ENCODE data around the gene ISLR. TPM values are rescaled to one million over a fixed set of nuclear protein-coding genes. Genes with fewer than 3 reads are reported as not detected.

ISLR gene
- polyA plus RNA-seq, 1 donor, result 24.8 TPM

GRCh38 chr15:74179101-74179841, 5.8 kb downstream of the ISLR start:
- no peaks in the 10 kb centered on the region for H3K9me3 ChIP-seq (ENCODE audit: control insufficient read depth, low read depth, low read length)
- no CpG with 5 or more reads among the region's 13 CpGs for WGBS (ENCODE audit: insufficient coverage, low lambda C conversion rate)
- H3K27ac ChIP-seq (ENCODE audit: low read length), result no peak overlapping the region
- H3K36me3 ChIP-seq (ENCODE audit: control insufficient read depth, insufficient read depth, low read length), result peaks cover 3% of the 10 kb centered on the region
- no peak for DNase-seq
- no peak overlapping the region for H3K4me3 ChIP-seq (ENCODE audit: low read length)
- no peaks in the 10 kb centered on the region for H3K4me1 ChIP-seq (ENCODE audit: control insufficient read depth, insufficient read depth, low read length)
- no peaks in the 10 kb centered on the region for H3K27me3 ChIP-seq (ENCODE audit: control insufficient read depth, insufficient read depth, low read length)

- peaks cover 3% of the 10 kb centered on the region for H3K36me3 ChIP-seq (ENCODE audit: control insufficient read depth, insufficient read depth, low read length)
- H3K4me3 ChIP-seq (ENCODE audit: low read length), result no peak overlapping the region
- no peaks in the 10 kb centered on the region for H3K27me3 ChIP-seq (ENCODE audit: control insufficient read depth, insufficient read depth, low read length)
- no peaks in the 10 kb centered on the region for H3K9me3 ChIP-seq (ENCODE audit: control insufficient read depth, low read depth, low read length)
- H3K4me1 ChIP-seq (ENCODE audit: control insufficient read depth, insufficient read depth, low read length), result no peaks in the 10 kb centered on the region
- no CpG with 5 or more reads among the region's 17 CpGs for WGBS (ENCODE audit: insufficient coverage, low lambda C conversion rate)
- no peak overlapping the region for H3K27ac ChIP-seq (ENCODE audit: low read length)
- no peak for DNase-seq
These were observed 6.7 kb downstream of the ISLR start for GRCh38 chr15:74179983-74180880.

GRCh38 chr15:74180881-74181602, 7.5 kb downstream of the ISLR start:
- no peak for DNase-seq
- no peak overlapping the region for H3K27ac ChIP-seq (ENCODE audit: low read length)
- H3K27me3 ChIP-seq (ENCODE audit: control insufficient read depth, insufficient read depth, low read length), result no peaks in the 10 kb centered on the region
- no peak overlapping the region for H3K4me3 ChIP-seq (ENCODE audit: low read length)
- WGBS (ENCODE audit: insufficient coverage, low lambda C conversion rate), result no CpG with 5 or more reads among the region's 21 CpGs
- H3K9me3 ChIP-seq (ENCODE audit: control insufficient read depth, low read depth, low read length), result no peaks in the 10 kb centered on the region
- no peaks in the 10 kb centered on the region for H3K36me3 ChIP-seq (ENCODE audit: control insufficient read depth, insufficient read depth, low read length)
- no peaks in the 10 kb centered on the region for H3K4me1 ChIP-seq (ENCODE audit: control insufficient read depth, insufficient read depth, low read length)

GRCh38 chr15:74182131-74182530, 8.6 kb downstream of the ISLR start:
- H3K36me3 ChIP-seq (ENCODE audit: control insufficient read depth, insufficient read depth, low read length), result no peaks in the 10 kb centered on the region
- no peaks in the 10 kb centered on the region for H3K27me3 ChIP-seq (ENCODE audit: control insufficient read depth, insufficient read depth, low read length)
- no peak overlapping the region for H3K27ac ChIP-seq (ENCODE audit: low read length)
- DNase-seq, result no peak
- WGBS (ENCODE audit: insufficient coverage, low lambda C conversion rate), result no CpG with 5 or more reads among the region's 8 CpGs
- H3K4me1 ChIP-seq (ENCODE audit: control insufficient read depth, insufficient read depth, low read length), result no peaks in the 10 kb centered on the region
- H3K9me3 ChIP-seq (ENCODE audit: control insufficient read depth, low read depth, low read length), result no peaks in the 10 kb centered on the region
- no peak overlapping the region for H3K4me3 ChIP-seq (ENCODE audit: low read length)

- H3K27ac ChIP-seq (ENCODE audit: low read length), result no peak overlapping the region
- no peaks in the 10 kb centered on the region for H3K27me3 ChIP-seq (ENCODE audit: control insufficient read depth, insufficient read depth, low read length)
- H3K36me3 ChIP-seq (ENCODE audit: control insufficient read depth, insufficient read depth, low read length), result no peaks in the 10 kb centered on the region
- no peaks in the 10 kb centered on the region for H3K9me3 ChIP-seq (ENCODE audit: control insufficient read depth, low read depth, low read length)
- no CpG with 5 or more reads among the region's 12 CpGs for WGBS (ENCODE audit: insufficient coverage, low lambda C conversion rate)
- DNase-seq, result no peak
- no peak overlapping the region for H3K4me3 ChIP-seq (ENCODE audit: low read length)
- H3K4me1 ChIP-seq (ENCODE audit: control insufficient read depth, insufficient read depth, low read length), result no peaks in the 10 kb centered on the region
These were observed 11.1 kb downstream of the ISLR start for GRCh38 chr15:74184582-74185091.

- no peak overlapping the region for H3K27ac ChIP-seq (ENCODE audit: low read length)
- no peaks in the 10 kb centered on the region for H3K36me3 ChIP-seq (ENCODE audit: control insufficient read depth, insufficient read depth, low read length)
- no peak overlapping the region for H3K4me3 ChIP-seq (ENCODE audit: low read length)
- H3K9me3 ChIP-seq (ENCODE audit: control insufficient read depth, low read depth, low read length), result no peaks in the 10 kb centered on the region
- no peaks in the 10 kb centered on the region for H3K27me3 ChIP-seq (ENCODE audit: control insufficient read depth, insufficient read depth, low read length)
- no peaks in the 10 kb centered on the region for H3K4me1 ChIP-seq (ENCODE audit: control insufficient read depth, insufficient read depth, low read length)
- WGBS (ENCODE audit: insufficient coverage, low lambda C conversion rate), result no CpG with 5 or more reads among the region's 8 CpGs
- no peak for DNase-seq
These were observed 12.3 kb downstream of the ISLR start for GRCh38 chr15:74185710-74186348.

GRCh38 chr15:74188216-74188615, 14.7 kb downstream of the ISLR start:
- Histone ChIP-seq H3K4me3 (ENCODE audit: low read length) (no peak overlapping the region), H3K27ac (ENCODE audit: low read length) (no peak overlapping the region), H3K4me1 (ENCODE audit: control insufficient read depth, insufficient read depth, low read length) (no peaks in the 10 kb centered on the region), H3K27me3 (ENCODE audit: control insufficient read depth, insufficient read depth, low read length) (no peaks in the 10 kb centered on the region), H3K9me3 (ENCODE audit: control insufficient read depth, low read depth, low read length) (no peaks in the 10 kb centered on the region), H3K36me3 (ENCODE audit: control insufficient read depth, insufficient read depth, low read length) (no peaks in the 10 kb centered on the region)
- no peak for DNase-seq
- WGBS (ENCODE audit: insufficient coverage, low lambda C conversion rate), result no CpG with 5 or more reads among the region's 11 CpGs

- no peaks in the 10 kb centered on the region for H3K27me3 ChIP-seq (ENCODE audit: control insufficient read depth, insufficient read depth, low read length)
- peaks cover 12% of the 10 kb centered on the region for H3K4me1 ChIP-seq (ENCODE audit: control insufficient read depth, insufficient read depth, low read length)
- H3K27ac ChIP-seq (ENCODE audit: low read length), result no peak overlapping the region
- no peaks in the 10 kb centered on the region for H3K9me3 ChIP-seq (ENCODE audit: control insufficient read depth, low read depth, low read length)
- H3K4me3 ChIP-seq (ENCODE audit: low read length), result no peak overlapping the region
- no peak for DNase-seq
- H3K36me3 ChIP-seq (ENCODE audit: control insufficient read depth, insufficient read depth, low read length), result no peaks in the 10 kb centered on the region
- WGBS (ENCODE audit: insufficient coverage, low lambda C conversion rate), result no CpG with 5 or more reads among the region's 3 CpGs
These were observed 18.3 kb downstream of the ISLR start for GRCh38 chr15:74191798-74192197.

GRCh38 chr15:74192751-74193150, 19.2 kb downstream of the ISLR start:
- H3K4me3 ChIP-seq (ENCODE audit: low read length), result no peak overlapping the region
- no peaks in the 10 kb centered on the region for H3K27me3 ChIP-seq (ENCODE audit: control insufficient read depth, insufficient read depth, low read length)
- DNase-seq, result no peak
- no peaks in the 10 kb centered on the region for H3K9me3 ChIP-seq (ENCODE audit: control insufficient read depth, low read depth, low read length)
- no peaks in the 10 kb centered on the region for H3K36me3 ChIP-seq (ENCODE audit: control insufficient read depth, insufficient read depth, low read length)
- peaks cover 20% of the 10 kb centered on the region for H3K4me1 ChIP-seq (ENCODE audit: control insufficient read depth, insufficient read depth, low read length)
- H3K27ac ChIP-seq (ENCODE audit: low read length), result no peak overlapping the region
- WGBS (ENCODE audit: insufficient coverage, low lambda C conversion rate), result 100% methylated on average over 1 of the region's 5 CpGs

- no peak for DNase-seq
- Histone ChIP-seq H3K9me3 (ENCODE audit: control insufficient read depth, low read depth, low read length) (no peaks in the 10 kb centered on the region), H3K4me3 (ENCODE audit: low read length) (no peak overlapping the region), H3K36me3 (ENCODE audit: control insufficient read depth, insufficient read depth, low read length) (no peaks in the 10 kb centered on the region), H3K27ac (ENCODE audit: low read length) (no peak overlapping the region), H3K4me1 (ENCODE audit: control insufficient read depth, insufficient read depth, low read length) (peaks cover 20% of the 10 kb centered on the region), H3K27me3 (ENCODE audit: control insufficient read depth, insufficient read depth, low read length) (no peaks in the 10 kb centered on the region)
- no CpG with 5 or more reads among the region's 4 CpGs for WGBS (ENCODE audit: insufficient coverage, low lambda C conversion rate)
These were observed 19.8 kb downstream of the ISLR start for GRCh38 chr15:74193299-74193718.

Data from large intestine (tissue), 3 donors.